Measurements from ENCODE around the gene RBM33. TPM values are rescaled to one million over a fixed set of nuclear protein-coding genes. Genes with fewer than 3 reads are reported as not detected.
A peak's percentile ranks its signal among the peaks of the same experiment; 100 is the strongest.

The RBM33 gene
- polyA plus RNA-seq, 3 donors: 15.0 to 27.7 (median 22.2) TPM

- peak overlapping the region in 2 of 7 donors; percentile 30 to 42 for H3K27ac Mint-ChIP-seq
- Histone ChIP-seq H3K36me3 (replicated peaks in 1 of 2; ENCODE audit: control insufficient read depth in 1 of 2, insufficient read depth in 2 of 2, low read length in 2 of 2) (peaks cover 12 to 34% of the 10 kb centered on the region in 2 donors), H3K79me2 (ENCODE audit: insufficient read depth, low read length) (peaks cover 100% of the 10 kb centered on the region), H3K27me3 (ENCODE audit: control insufficient read depth in 2 of 2, insufficient read depth in 2 of 2, low read length in 2 of 2) (no peaks in the 10 kb centered on the region), H4K20me1 (ENCODE audit: insufficient read depth, low read length) (peaks cover 100% of the 10 kb centered on the region), H3K9ac (ENCODE audit: insufficient read depth, low read length, poor library complexity, severe bottlenecking) (no peak overlapping the region), H3K9me3 (replicated peaks in 1 of 2; ENCODE audit: control insufficient read depth in 1 of 2, insufficient read depth in 1 of 2, low read length in 2 of 2) (no peaks in the 10 kb centered on the region), H3K4me2 (replicated peaks; ENCODE audit: extremely low read depth, low read length, poor library complexity, severe bottlenecking) (no peak overlapping the region), H3K4me1 (ENCODE audit: control insufficient read depth in 1 of 2, insufficient read depth in 2 of 2, low read length in 2 of 2) (peaks cover 0 to 12% of the 10 kb centered on the region in 2 donors), H3K27ac (ENCODE audit: low read depth in 1 of 2, low read length in 2 of 2) (no peak overlapping the region), H2AFZ (ENCODE audit: insufficient read depth, low read depth, low read length, poor library complexity, severe bottlenecking) (no peak overlapping the region), H3K4me3 (replicated peaks in 1 of 3; ENCODE audit: low read depth in 2 of 3, low read length in 3 of 3) (no peak overlapping the region)
- WGBS (ENCODE audit: insufficient coverage): 95% methylated on average over 5 of the region's 5 CpGs
- DNase-seq: no peak
- intact Hi-C loops (cut with micrococcal nuclease): no loop called here
- H3K9me3 Mint-ChIP-seq: no peaks in the 10 kb centered on the region
- no peaks in the 10 kb centered on the region for H3K27me3 Mint-ChIP-seq (ENCODE audit: low read depth in 3 of 3)
- TF ChIP-seq CTCF (IDR thresholded peaks at IDR 0.05): no peak
- peaks cover 20 to 28% of the 10 kb centered on the region in 2 donors for H3K36me3 Mint-ChIP-seq
- peaks cover 38% of the 10 kb centered on the region for H3K4me1 Mint-ChIP-seq
- H3K4me3 Mint-ChIP-seq: no peak overlapping the region
Measured at GRCh38 chr7:155662343-155663043, 18.0 kb downstream of the RBM33 start.

- Histone ChIP-seq H3K27me3 (ENCODE audit: control insufficient read depth in 2 of 2, insufficient read depth in 2 of 2, low read length in 2 of 2) (no peaks in the 10 kb centered on the region), H3K4me1 (ENCODE audit: control insufficient read depth in 1 of 2, insufficient read depth in 2 of 2, low read length in 2 of 2) (peaks cover 0 to 12% of the 10 kb centered on the region in 2 donors), H3K27ac (ENCODE audit: low read depth in 1 of 2, low read length in 2 of 2) (no peak overlapping the region), H4K20me1 (ENCODE audit: insufficient read depth, low read length) (peaks cover 100% of the 10 kb centered on the region), H3K4me3 (replicated peaks in 1 of 3; ENCODE audit: low read depth in 2 of 3, low read length in 3 of 3) (no peak overlapping the region), H2AFZ (ENCODE audit: insufficient read depth, low read depth, low read length, poor library complexity, severe bottlenecking) (no peak overlapping the region), H3K9ac (ENCODE audit: insufficient read depth, low read length, poor library complexity, severe bottlenecking) (no peak overlapping the region), H3K79me2 (ENCODE audit: insufficient read depth, low read length) (peaks cover 100% of the 10 kb centered on the region), H3K36me3 (replicated peaks in 1 of 2; ENCODE audit: control insufficient read depth in 1 of 2, insufficient read depth in 2 of 2, low read length in 2 of 2) (peaks cover 12 to 47% of the 10 kb centered on the region in 2 donors), H3K4me2 (replicated peaks; ENCODE audit: extremely low read depth, low read length, poor library complexity, severe bottlenecking) (no peak overlapping the region), H3K9me3 (replicated peaks in 1 of 2; ENCODE audit: control insufficient read depth in 1 of 2, insufficient read depth in 1 of 2, low read length in 2 of 2) (no peaks in the 10 kb centered on the region)
- Mint-ChIP-seq H3K4me3 (no peak overlapping the region), H3K27ac (peak overlapping the region in 1 of 7 donors; percentile 32), H3K36me3 (peaks cover 29 to 37% of the 10 kb centered on the region in 2 donors), H3K27me3 (ENCODE audit: low read depth in 3 of 3) (no peaks in the 10 kb centered on the region), H3K4me1 (peaks cover 34% of the 10 kb centered on the region), H3K9me3 (no peaks in the 10 kb centered on the region)
- DNase-seq: no peak
- no peak for TF ChIP-seq CTCF (IDR thresholded peaks at IDR 0.05)
- intact Hi-C loops (cut with micrococcal nuclease): no loop called here
- WGBS (ENCODE audit: insufficient coverage): 87% methylated on average over 3 of the region's 4 CpGs
Measured at GRCh38 chr7:155663937-155664336, 19.5 kb downstream of the RBM33 start.
